GM19324 (cell line): ENCODE measurements around the gene C14orf119.

Experiments used
- ATAC-seq: cut with Tn5 transposase; IDR thresholded peaks from one replicate; pipeline ENCODE4 v1.9.1; 2021; ENCODE audit warnings: mild to moderate bottlenecking, moderate library complexity; ENCODE audit not compliant: unreplicated experiment, low FRiP score

C14orf119 gene

DNA sequence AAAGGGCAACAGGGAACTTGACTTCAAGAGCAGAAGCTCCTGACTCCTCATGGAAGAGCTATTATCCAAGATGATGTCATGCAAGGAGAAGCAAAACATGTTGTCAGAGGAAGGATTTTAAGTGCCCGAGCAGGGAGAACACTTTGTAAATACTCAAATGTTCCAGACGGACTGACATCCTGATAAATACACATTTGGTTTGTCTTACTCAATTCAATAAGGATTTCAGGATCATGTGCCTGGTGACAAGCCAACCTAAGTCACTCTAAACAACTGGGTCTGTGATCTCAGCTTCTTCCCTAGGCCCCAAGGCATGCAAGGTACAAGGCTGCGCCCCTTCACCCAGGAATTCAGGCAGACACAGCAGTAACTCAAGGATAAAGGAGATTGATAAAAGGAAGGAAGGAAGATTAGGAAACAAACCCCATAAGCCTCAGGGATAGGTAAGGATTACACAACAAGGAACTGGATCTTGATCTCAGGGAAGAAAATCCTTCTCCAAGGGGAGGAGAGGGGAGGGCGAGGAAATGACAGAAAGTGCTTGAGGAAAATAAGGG, 50.6 kb downstream of the C14orf119 start:
- no peak for ATAC-seq

- ATAC-seq = no peak
These were observed 51.1 kb downstream of the C14orf119 start for GRCh38 chr14:23146351-23146910.

GRCh38 chr14:23146980-23147379, 51.7 kb downstream of the C14orf119 start:
- no peak for ATAC-seq

GRCh38 chr14:23147676-23148075, 52.4 kb downstream of the C14orf119 start:
- ATAC-seq = no peak

- ATAC-seq = no peak
These were observed 53.4 kb downstream of the C14orf119 start for GRCh38 chr14:23148591-23149249.

DNA sequence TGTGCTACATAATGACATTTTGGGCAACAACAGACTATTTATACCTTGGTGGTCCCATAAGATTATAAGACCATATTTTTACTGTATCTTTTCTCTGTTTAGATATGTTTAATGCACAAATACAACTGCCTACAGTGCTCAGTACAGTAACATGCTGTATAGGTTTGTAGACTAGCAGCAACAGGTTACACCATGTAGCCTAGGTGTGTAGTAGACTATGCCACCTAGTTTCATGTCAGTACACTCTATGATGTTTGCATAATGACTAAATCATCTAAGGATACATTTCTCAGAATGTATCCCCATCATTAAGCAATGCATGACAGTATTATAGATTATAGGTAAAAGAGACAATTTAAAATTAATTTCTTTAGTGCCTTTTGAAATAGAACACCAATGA, 54.4 kb downstream of the C14orf119 start:
- ATAC-seq = no peak
